H9 (cell line): Measurements from ENCODE around the gene SRPK3. TPM values are rescaled to one million over a fixed set of nuclear protein-coding genes. Genes with fewer than 3 reads are reported as not detected.

Source experiments
- DNase-seq: peaks from one replicate; pipeline ENCODE4 v3.0.0-alpha.2; 2017
- H2AFZ ChIP-seq: one replicate; pipeline ENCODE4 v1.6.1; 2013; ENCODE audit warnings: mild to moderate bottlenecking, low read length, control low read depth, moderate library complexity
- H2AK5ac ChIP-seq: 2 replicates; pipeline ENCODE4 v1.6.1; 2013; ENCODE audit warnings: low read length, control low read depth, mixed read lengths; ENCODE audit not compliant: insufficient read length
- H2BK120ac ChIP-seq: one replicate; pipeline ENCODE4 v1.6.1; 2013; ENCODE audit warnings: low read depth, mild to moderate bottlenecking, low read length, control low read depth, inconsistent platforms; ENCODE audit not compliant: poor library complexity, severe bottlenecking
- H2BK12ac ChIP-seq: 2 replicates; pipeline ENCODE4 v1.6.1; 2013; ENCODE audit warnings: low read length, control low read depth, mixed read lengths, low read depth; ENCODE audit not compliant: insufficient read length
- H2BK15ac ChIP-seq: 2 replicates; pipeline ENCODE4 v1.6.1; 2013; ENCODE audit warnings: low read depth, low read length, control low read depth
- H2BK20ac ChIP-seq: one replicate; pipeline ENCODE4 v1.6.1; 2013; ENCODE audit warnings: low read depth, mild to moderate bottlenecking, low read length, control low read depth, inconsistent platforms; ENCODE audit not compliant: poor library complexity, severe bottlenecking
- H2BK5ac ChIP-seq: 2 replicates; pipeline ENCODE4 v1.6.1; 2013; ENCODE audit warnings: low read length, control low read depth, mixed read lengths; ENCODE audit not compliant: insufficient read length
- H3K14ac ChIP-seq: 2 replicates; pipeline ENCODE4 v1.6.1; 2013; ENCODE audit warnings: low read length, control low read depth; ENCODE audit not compliant: insufficient read depth
- H3K18ac ChIP-seq: 2 replicates; pipeline ENCODE4 v1.6.1; 2013; ENCODE audit warnings: low read depth, mild to moderate bottlenecking, mixed read lengths, low read length, control low read depth; ENCODE audit not compliant: insufficient read length
- H3K23ac ChIP-seq: 2 replicates; pipeline ENCODE4 v1.6.1; 2013; ENCODE audit warnings: low read length, control low read depth, mixed read lengths, low read depth; ENCODE audit not compliant: insufficient read length
- H3K23me2 ChIP-seq: 2 replicates; pipeline ENCODE4 v1.6.1; 2013; ENCODE audit warnings: low read depth, mild to moderate bottlenecking, mixed read lengths, low read length, control low read depth; ENCODE audit not compliant: insufficient read length, poor library complexity, severe bottlenecking
- H3K27ac ChIP-seq: 2 replicates; pipeline ENCODE4 v1.5.1; 2013; ENCODE audit warnings: low read length, control low read depth, mixed read lengths, low read depth; ENCODE audit not compliant: insufficient read length
- H3K27me3 ChIP-seq: 2 replicates; pipeline ENCODE4 v1.6.1; 2013; ENCODE audit warnings: low read length, control low read depth, inconsistent platforms; ENCODE audit not compliant: insufficient read depth
- H3K4ac ChIP-seq: 2 replicates; pipeline ENCODE4 v1.6.1; 2013; ENCODE audit warnings: low read depth, mild to moderate bottlenecking, control low read depth, inconsistent platforms, low read length, moderate library complexity
- H3K4me1 ChIP-seq: 2 replicates; pipeline ENCODE4 v1.6.1; 2013; ENCODE audit warnings: low read length, control low read depth, inconsistent platforms; ENCODE audit not compliant: insufficient read depth
- H3K4me2 ChIP-seq: 2 replicates; pipeline ENCODE4 v1.6.1; 2013; ENCODE audit warnings: low read length, control low read depth, mixed read lengths; ENCODE audit not compliant: insufficient read length, insufficient read depth
- H3K56ac ChIP-seq: 2 replicates; pipeline ENCODE4 v1.6.1; 2013; ENCODE audit warnings: low read depth, mild to moderate bottlenecking, mixed read lengths, low read length, control low read depth; ENCODE audit not compliant: insufficient read length
- H3K79me1 ChIP-seq: 2 replicates; pipeline ENCODE4 v1.6.1; 2013; ENCODE audit warnings: low read depth, mild to moderate bottlenecking, moderate library complexity, low read length, control low read depth, inconsistent platforms; ENCODE audit not compliant: insufficient read depth, poor library complexity, severe bottlenecking
- H3K79me2 ChIP-seq: 2 replicates; pipeline ENCODE4 v1.6.1; 2013; ENCODE audit warnings: low read length, control low read depth, inconsistent platforms; ENCODE audit not compliant: insufficient read depth
- H3K9ac ChIP-seq: 2 replicates; pipeline ENCODE4 v1.6.1; 2013; ENCODE audit warnings: low read length, control low read depth, mixed read lengths; ENCODE audit not compliant: insufficient read length; ENCODE audit errors: extremely low read depth
- H3K9me3 ChIP-seq: one replicate; pipeline ENCODE4 v1.6.1; 2013; ENCODE audit warnings: low read depth, low read length, inconsistent platforms; ENCODE audit not compliant: control insufficient read depth
- H3T11ph ChIP-seq: one replicate; pipeline ENCODE4 v1.6.1; 2013; ENCODE audit warnings: mild to moderate bottlenecking, low read length, control low read depth, inconsistent platforms
- H4K20me1 ChIP-seq: one replicate; pipeline ENCODE4 v1.6.1; 2013; ENCODE audit not compliant: control insufficient read depth, insufficient read length, insufficient read depth
- H4K5ac ChIP-seq: 2 replicates; pipeline ENCODE4 v1.6.1; 2013; ENCODE audit warnings: low read depth, mild to moderate bottlenecking, mixed read lengths, low read length, control low read depth; ENCODE audit not compliant: insufficient read length
- H4K8ac ChIP-seq: replicated peaks from 2 replicates; pipeline ENCODE4 v1.6.1; 2013; ENCODE audit warnings: low read length, control low read depth, mixed read lengths, low read depth; ENCODE audit not compliant: insufficient read length
- H4K91ac ChIP-seq: 2 replicates; pipeline ENCODE4 v1.6.1; 2013; ENCODE audit warnings: low read depth, mild to moderate bottlenecking, moderate library complexity, mixed read lengths, low read length, control low read depth; ENCODE audit not compliant: insufficient read length
- H3K27ac Mint-ChIP-seq, 3 experiments: 2 replicates in 2 of 3; 3 replicates in 1 of 3; pipeline ENCODE4 v1.8.0; 2020 to 2021; ENCODE audit warnings: mixed read lengths in 3 of 3, mild to moderate bottlenecking in 1 of 3, moderate library complexity in 1 of 3
- H3K27me3 Mint-ChIP-seq: 2 replicates; pipeline ENCODE4 v1.8.0; 2021; ENCODE audit warnings: low read depth, mild to moderate bottlenecking, moderate library complexity, mixed read lengths
- H3K36me3 Mint-ChIP-seq, 3 experiments: 2 replicates in 2 of 3; 3 replicates in 1 of 3; pipeline ENCODE4 v1.8.0; 2020 to 2021; ENCODE audit warnings: low read depth in 3 of 3, mixed read lengths in 3 of 3; ENCODE audit not compliant: insufficient read depth in 1 of 3
- H3K4me1 Mint-ChIP-seq, 2 experiments: 2 replicates each; pipeline ENCODE4 v1.8.0; 2020; ENCODE audit warnings: mixed read lengths in 2 of 2
- H3K4me3 Mint-ChIP-seq, 2 experiments: 2 replicates in 1 of 2; 3 replicates in 1 of 2; pipeline ENCODE4 v1.8.0; 2020 to 2021; ENCODE audit warnings: mild to moderate bottlenecking in 2 of 2, mixed read lengths in 2 of 2, moderate library complexity in 1 of 2
- H3K9me3 Mint-ChIP-seq, 2 experiments: 2 replicates in 1 of 2; 3 replicates in 1 of 2; pipeline ENCODE4 v1.8.0; 2020; ENCODE audit warnings: mild to moderate bottlenecking in 2 of 2, mixed read lengths in 2 of 2, moderate library complexity in 1 of 2
- WGBS: extraction: QIAGEN DNeasy Blood & Tissue Kit; methylation state at CpG from one replicate; pipeline ENCODE4 v1.1.7; 2013; ENCODE audit warnings: missing lambda C conversion rate, low lambda C conversion rate, mixed read lengths; ENCODE audit not compliant: insufficient read length; ENCODE audit errors: extremely low coverage; 5-methylcytosine and 5-hydroxymethylcytosine counted together
- total RNA-seq: library from RNA; stranded (reverse); gene quantifications from 2 replicates; pipeline ENCODE4 v1.2.1, GENCODE V29; 2021
- TF ChIP-seq, protein P1 (sequence below): fragments of 200-600 bp; sonication (generic); conservative IDR thresholded peaks from 3 replicates; pipeline ENCODE4 v1.8.0; 2021; ENCODE audit warnings: antibody characterized with exemption, mild to moderate bottlenecking

The SRPK3 gene
- total RNA-seq, 1 experiment from 2014 or later: not detected

- Histone ChIP-seq H3K4ac (no peak overlapping the region), H3K14ac (no peak overlapping the region), H3K4me1 (peaks cover 3% of the 10 kb centered on the region; the same call in 1 of the 2 replicates), H2BK20ac (no peak overlapping the region), H4K8ac (no peak overlapping the region), H2AFZ (no peak overlapping the region), H3K56ac (no peak overlapping the region), H2BK15ac (no peak overlapping the region), H3K4me2 (no peak overlapping the region), H4K91ac (no peak overlapping the region), H3K27me3 (no peaks in the 10 kb centered on the region), H3K27ac (no peak overlapping the region), H3K23me2 (peaks cover 5% of the 10 kb centered on the region), H2BK120ac (no peak overlapping the region), H3K23ac (no peak overlapping the region), H3K79me2 (peaks cover 48% of the 10 kb centered on the region; the same call in 1 of the 2 replicates), H3K9me3 (peaks cover 10% of the 10 kb centered on the region), H3K79me1 (no peaks in the 10 kb centered on the region), H4K20me1 (no peaks in the 10 kb centered on the region), H2BK5ac (no peak overlapping the region), H2AK5ac (no peak overlapping the region), H2BK12ac (no peak overlapping the region), H3K18ac (no peak overlapping the region), H4K5ac (no peak overlapping the region), H3K9ac (no peak overlapping the region), H3T11ph (no peak overlapping the region)
- Mint-ChIP-seq H3K27me3 (no peaks in the 10 kb centered on the region; the same call in 1 of the 2 replicates), H3K9me3 (peaks cover 67 to 78% of the 10 kb centered on the region in 2 experiments), H3K36me3 (peaks cover 15 to 24% (median 17%) of the 10 kb centered on the region in 3 experiments), H3K4me1 (peaks cover 40 to 43% of the 10 kb centered on the region in 2 experiments), H3K4me3 (no peak overlapping the region), H3K27ac (no peak overlapping the region)
- WGBS: no CpG with 5 or more reads among the region's 10 CpGs
- TF ChIP-seq, protein P1, sequence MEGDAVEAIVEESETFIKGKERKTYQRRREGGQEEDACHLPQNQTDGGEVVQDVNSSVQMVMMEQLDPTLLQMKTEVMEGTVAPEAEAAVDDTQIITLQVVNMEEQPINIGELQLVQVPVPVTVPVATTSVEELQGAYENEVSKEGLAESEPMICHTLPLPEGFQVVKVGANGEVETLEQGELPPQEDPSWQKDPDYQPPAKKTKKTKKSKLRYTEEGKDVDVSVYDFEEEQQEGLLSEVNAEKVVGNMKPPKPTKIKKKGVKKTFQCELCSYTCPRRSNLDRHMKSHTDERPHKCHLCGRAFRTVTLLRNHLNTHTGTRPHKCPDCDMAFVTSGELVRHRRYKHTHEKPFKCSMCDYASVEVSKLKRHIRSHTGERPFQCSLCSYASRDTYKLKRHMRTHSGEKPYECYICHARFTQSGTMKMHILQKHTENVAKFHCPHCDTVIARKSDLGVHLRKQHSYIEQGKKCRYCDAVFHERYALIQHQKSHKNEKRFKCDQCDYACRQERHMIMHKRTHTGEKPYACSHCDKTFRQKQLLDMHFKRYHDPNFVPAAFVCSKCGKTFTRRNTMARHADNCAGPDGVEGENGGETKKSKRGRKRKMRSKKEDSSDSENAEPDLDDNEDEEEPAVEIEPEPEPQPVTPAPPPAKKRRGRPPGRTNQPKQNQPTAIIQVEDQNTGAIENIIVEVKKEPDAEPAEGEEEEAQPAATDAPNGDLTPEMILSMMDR: no peak
- DNase-seq: no peak
Observed at GRCh38 chrX:153824348-153824747, 43.5 kb downstream of the SRPK3 start.
